Measurements from ENCODE around the gene KCNE4. TPM values are rescaled to one million over a fixed set of nuclear protein-coding genes. Genes with fewer than 3 reads are reported as not detected.

Gene KCNE4
- polyA plus RNA-seq, 1 of the 3 experiments (the other 2 are of a cell fraction) = 0.20 TPM

- Histone ChIP-seq H3K27ac (ENCODE audit: low read depth in 2 of 2, low read length in 1 of 2) (peak overlapping the region in 1 of 2 experiments; percentile 73; a peak in 2 of 4 replicates), H3K4me1 (ENCODE audit: control insufficient read depth in 1 of 2, insufficient read depth in 2 of 2, low read depth in 1 of 2, low read length in 1 of 2) (peaks cover 2 to 16% of the 10 kb centered on the region in 2 experiments; a peak in 3 of 4 replicates), H3F3A (replicated peaks; ENCODE audit: insufficient read depth) (peaks cover 8% of the 10 kb centered on the region), H3K79me2 (ENCODE audit: insufficient read depth) (no peaks in the 10 kb centered on the region), H3K4me3 (ENCODE audit: low read depth in 2 of 2, low read length in 1 of 2) (no peak overlapping the region), H3K9me2 (no peaks in the 10 kb centered on the region), H4K20me1 (ENCODE audit: insufficient read depth) (no peaks in the 10 kb centered on the region), H2AFZ (ENCODE audit: low read depth) (no peak overlapping the region), H3K27me3 (ENCODE audit: insufficient read depth) (no peaks in the 10 kb centered on the region), H3K36me3 (replicated peaks in 1 of 2; ENCODE audit: control insufficient read depth in 1 of 2, insufficient read depth in 2 of 2, low read length in 1 of 2) (no peaks in the 10 kb centered on the region), H3K9me3 (no peaks in the 10 kb centered on the region), H3K4me2 (no peak overlapping the region), H3K9ac (no peak overlapping the region; the same call in 1 of the 2 replicates)
- WGBS (ENCODE audit: low lambda C conversion rate) = 96% methylated on average over 4 of the region's 4 CpGs
- ChIA-PET POLR2A (no interaction called here), CTCF (no interaction called here)
- TF ChIP-seq YY1 (IDR thresholded peaks at IDR 0.05; ENCODE audit: low read depth) = no peak
- no peak for DNase-seq
Observed at GRCh38 chr2:223092667-223093066, 40.7 kb downstream of the KCNE4 start.

GRCh38 chr2:223093436-223094241 is 41.6 kb downstream of the KCNE4 start:
- H3F3A ChIP-seq (replicated peaks; ENCODE audit: insufficient read depth) = peaks cover 8% of the 10 kb centered on the region
- no peak overlapping the region for H3K4me2 ChIP-seq
- H3K4me1 ChIP-seq (ENCODE audit: control insufficient read depth in 1 of 2, insufficient read depth in 2 of 2, low read depth in 1 of 2, low read length in 1 of 2) = peaks cover 2 to 16% of the 10 kb centered on the region in 2 experiments; a peak in 2 of 4 replicates
- H3K9ac ChIP-seq = peak overlapping the region; percentile 11; the same call in 1 of the 2 replicates
- H3K9me3 ChIP-seq = no peaks in the 10 kb centered on the region
- no peaks in the 10 kb centered on the region for H4K20me1 ChIP-seq (ENCODE audit: insufficient read depth)
- no peaks in the 10 kb centered on the region for H3K79me2 ChIP-seq (ENCODE audit: insufficient read depth)
- no peak for DNase-seq
- no peak overlapping the region for H3K4me3 ChIP-seq (ENCODE audit: low read depth in 2 of 2, low read length in 1 of 2)
- POLR2A ChIA-PET = no interaction called here
- WGBS (ENCODE audit: low lambda C conversion rate) = 54% methylated on average over 7 of the region's 7 CpGs
- H3K27ac ChIP-seq (ENCODE audit: low read depth in 2 of 2, low read length in 1 of 2) = peak overlapping the region; percentile 8 to 73; a peak in 3 of 4 replicates
- H3K36me3 ChIP-seq (replicated peaks in 1 of 2; ENCODE audit: control insufficient read depth in 1 of 2, insufficient read depth in 2 of 2, low read length in 1 of 2) = no peaks in the 10 kb centered on the region
- no peak overlapping the region; the same call in 1 of the 2 replicates for H2AFZ ChIP-seq (ENCODE audit: low read depth)
- CTCF ChIA-PET = interaction anchor here (1.2 kb wide), 1 partner anchor 122 kb away, joined by 3 read pairs; no protein-coding TSS in a partner anchor
- no peaks in the 10 kb centered on the region for H3K27me3 ChIP-seq (ENCODE audit: insufficient read depth)
- TF ChIP-seq NRF1 (IDR thresholded peaks at IDR 0.05; ENCODE audit: low read depth, low read length) = no peak
- peak; percentile 63 for TF ChIP-seq JUND (IDR thresholded peaks at IDR 0.05)
- peak; percentile 84 for TF ChIP-seq TCF12 (IDR thresholded peaks at IDR 0.05)
- peak; percentile 62 for TF ChIP-seq MAX (IDR thresholded peaks at IDR 0.05; ENCODE audit: low read depth)
- TF ChIP-seq FOXM1 (IDR thresholded peaks at IDR 0.05; ENCODE audit: low read depth) = peak; percentile 70
- TF ChIP-seq MXI1 (IDR thresholded peaks at IDR 0.05; ENCODE audit: low read depth, low read length) = no peak
- no peak for TF ChIP-seq USF1 (IDR thresholded peaks at IDR 0.05; ENCODE audit: borderline replicate concordance, low read depth)
- peak; percentile 63; the same call in 1 of the 2 replicates for TF ChIP-seq NFIC (IDR thresholded peaks at IDR 0.05; ENCODE audit: borderline replicate concordance)
- TF ChIP-seq PBX3 (IDR thresholded peaks at IDR 0.05) = peak; percentile 38; the same call in 1 of the 2 replicates
- peak in 1 of 2 experiments; percentile 77; a peak in 2 of 4 replicates for TF ChIP-seq EP300 (IDR thresholded peaks at IDR 0.05; ENCODE audit: borderline replicate concordance in 1 of 2, low read depth in 1 of 2, low read length in 1 of 2)
- TF ChIP-seq FOSL2 (IDR thresholded peaks at IDR 0.05; ENCODE audit: borderline replicate concordance, low read depth) = peak; percentile 68; the same call in 1 of the 2 replicates
- peak; percentile 70; the same call in 1 of the 2 replicates for TF ChIP-seq TEAD4 (IDR thresholded peaks at IDR 0.05; ENCODE audit: borderline replicate concordance, insufficient read depth)
- TF ChIP-seq GABPA (IDR thresholded peaks at IDR 0.05; ENCODE audit: low read depth) = no peak
- TF ChIP-seq POLR2AphosphoS5 (IDR thresholded peaks at IDR 0.05; ENCODE audit: low read depth, low read length) = peak; percentile 25; the same call in 1 of the 2 replicates
- no peak for TF ChIP-seq TAF1 (IDR thresholded peaks at IDR 0.05; ENCODE audit: borderline replicate concordance, low read depth, low read length)
- no peak for TF ChIP-seq EZH2phosphoT487 (IDR thresholded peaks at IDR 0.05; ENCODE audit: borderline replicate concordance, low read depth)
- no peak for TF ChIP-seq REST (IDR thresholded peaks at IDR 0.05; ENCODE audit: low read depth, low read length)
- H3K9me2 ChIP-seq = no peaks in the 10 kb centered on the region

Data from SK-N-SH (cell line).